HT-29 (cell line): ENCODE results near the gene ASCL2. TPM values are rescaled to one million over a fixed set of nuclear protein-coding genes. Genes with fewer than 3 reads are reported as not detected.

ENCODE experiments used
- DNase-seq: peaks from one replicate; pipeline ENCODE4 v3.0.0-alpha.2; 2015; ENCODE audit warnings: low spot score
- total RNA-seq: library from RNA; depleted of rRNA; stranded (reverse); fragments of >200 nt; shearing (Covaris generic); gene quantifications from 2 replicates; pipeline ENCODE4 v1.2.3, GENCODE V29; 2014

The ASCL2 gene
- total RNA-seq, 1 experiment from 2014 or later: 5.0 TPM

GRCh38 chr11:2272946-2273280 is 2.5 kb upstream of the ASCL2 start:
- no peak for DNase-seq

- no peak for DNase-seq
Observed at GRCh38 chr11:2272228-2272945, 2.0 kb upstream of the ASCL2 start.

- no peak for DNase-seq
Observed at GRCh38 chr11:2271327-2272227, 1.2 kb upstream of the ASCL2 start.

GRCh38 chr11:2271077-2271326 is 614 bp upstream of the ASCL2 start:
- DNase-seq: no peak

- peak; percentile 73 for DNase-seq
Observed at GRCh38 chr11:2269601-2270321, 627 bp downstream of the ASCL2 start.

- peak; percentile 64 for DNase-seq
Observed at GRCh38 chr11:2268729-2269600, 1.4 kb downstream of the ASCL2 start.

- peak; percentile 48 for DNase-seq
Observed at GRCh38 chr11:2267851-2268728, 2.3 kb downstream of the ASCL2 start.

- DNase-seq: no peak
Observed at GRCh38 chr11:2267306-2267850, 3.0 kb downstream of the ASCL2 start.

GRCh38 chr11:2266586-2267305 is 3.6 kb downstream of the ASCL2 start:
- DNase-seq: no peak

GRCh38 chr11:2265854-2266585 is 4.4 kb downstream of the ASCL2 start:
- no peak for DNase-seq

GRCh38 chr11:2265396-2265795 is 5.0 kb downstream of the ASCL2 start:
- DNase-seq: no peak

DNA sequence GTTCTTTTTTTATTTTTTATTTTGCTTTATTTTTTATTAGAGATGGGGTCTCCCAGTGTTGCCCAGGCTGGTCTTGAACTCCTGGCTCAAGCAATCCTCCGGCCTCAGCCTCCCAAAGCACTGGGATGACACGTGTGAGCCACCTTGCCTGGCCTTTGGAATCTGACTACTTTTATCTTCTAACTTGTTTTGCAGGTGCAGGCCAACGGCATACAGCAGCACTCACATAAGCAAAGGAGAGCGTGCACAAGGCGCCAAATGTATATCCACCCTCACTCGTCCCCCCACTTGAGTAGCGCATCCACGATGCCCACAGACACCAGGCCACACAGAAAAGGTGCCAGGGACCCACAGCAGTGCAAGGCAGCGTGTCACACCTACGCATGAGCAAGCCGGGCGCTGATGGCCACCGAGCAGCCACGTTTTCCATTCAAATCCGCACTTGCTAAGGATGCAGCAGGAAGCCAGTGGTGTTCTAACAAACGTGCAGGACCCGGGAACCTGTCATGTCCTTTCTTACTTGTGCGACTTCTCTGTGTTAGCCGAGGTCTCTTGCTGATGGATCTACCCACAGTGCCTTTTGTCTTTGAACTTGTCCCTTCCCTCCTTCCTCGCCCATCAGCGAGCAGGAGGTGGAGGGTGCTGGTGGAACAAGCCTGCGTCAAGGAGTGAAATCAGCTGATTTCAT is 5.9 kb downstream of the ASCL2 start:
- DNase-seq: no peak

DNA sequence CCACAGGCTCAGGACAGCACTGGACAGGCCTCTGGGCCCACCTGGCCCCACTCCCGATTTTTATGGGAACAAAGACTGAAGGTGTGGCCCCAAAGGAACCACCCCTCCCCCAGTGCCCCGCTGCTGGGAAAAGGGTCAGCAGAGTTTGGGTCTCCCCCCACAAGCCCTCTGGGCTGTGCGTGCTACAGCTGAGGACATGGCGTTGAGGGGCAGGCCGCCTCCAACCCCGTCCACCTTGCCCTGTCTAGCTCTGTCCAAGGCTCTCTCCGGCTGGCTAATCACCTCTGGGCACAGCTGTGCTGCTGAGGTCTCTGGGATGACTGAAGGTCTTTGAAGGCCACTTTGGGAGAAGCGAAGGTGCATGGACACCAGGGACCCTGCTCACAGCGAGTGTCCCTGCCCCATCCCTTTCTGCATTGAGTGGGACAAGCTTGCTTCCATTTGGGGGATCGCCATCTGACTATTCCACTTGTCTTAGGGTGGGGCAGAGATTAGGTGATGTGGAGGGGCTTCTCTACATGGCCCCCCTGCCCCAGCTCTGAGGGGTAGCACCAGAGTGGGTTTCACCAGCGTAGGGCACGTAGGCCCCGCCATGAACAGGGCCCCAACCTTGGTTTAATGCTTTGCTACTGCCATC is 6.5 kb downstream of the ASCL2 start:
- DNase-seq: no peak

DNA sequence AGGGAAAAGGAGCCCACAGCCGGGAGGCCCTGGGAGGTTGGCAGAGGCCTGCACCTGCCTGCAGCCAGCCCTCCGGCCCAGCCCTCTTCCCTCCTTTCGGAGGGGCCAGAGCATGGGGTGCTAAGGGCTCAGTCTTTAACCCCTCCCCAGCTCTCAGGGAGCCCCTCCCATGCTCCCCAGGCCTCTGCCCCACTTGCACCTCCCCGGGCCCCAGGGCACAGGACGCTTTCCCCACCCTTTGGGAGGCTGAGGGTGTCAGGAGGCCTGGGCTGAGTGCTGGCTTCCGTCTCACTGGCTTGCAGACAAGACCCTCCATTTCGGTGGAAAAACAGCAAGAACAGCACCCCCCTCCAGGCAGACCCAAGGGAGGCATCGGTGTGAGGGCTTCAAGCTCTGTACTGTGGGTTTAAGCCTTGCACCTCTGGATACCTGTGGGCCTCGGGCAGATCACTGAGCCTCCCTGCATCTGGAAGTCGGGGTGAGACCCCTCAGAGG is 7.3 kb downstream of the ASCL2 start:
- DNase-seq: no peak

DNA sequence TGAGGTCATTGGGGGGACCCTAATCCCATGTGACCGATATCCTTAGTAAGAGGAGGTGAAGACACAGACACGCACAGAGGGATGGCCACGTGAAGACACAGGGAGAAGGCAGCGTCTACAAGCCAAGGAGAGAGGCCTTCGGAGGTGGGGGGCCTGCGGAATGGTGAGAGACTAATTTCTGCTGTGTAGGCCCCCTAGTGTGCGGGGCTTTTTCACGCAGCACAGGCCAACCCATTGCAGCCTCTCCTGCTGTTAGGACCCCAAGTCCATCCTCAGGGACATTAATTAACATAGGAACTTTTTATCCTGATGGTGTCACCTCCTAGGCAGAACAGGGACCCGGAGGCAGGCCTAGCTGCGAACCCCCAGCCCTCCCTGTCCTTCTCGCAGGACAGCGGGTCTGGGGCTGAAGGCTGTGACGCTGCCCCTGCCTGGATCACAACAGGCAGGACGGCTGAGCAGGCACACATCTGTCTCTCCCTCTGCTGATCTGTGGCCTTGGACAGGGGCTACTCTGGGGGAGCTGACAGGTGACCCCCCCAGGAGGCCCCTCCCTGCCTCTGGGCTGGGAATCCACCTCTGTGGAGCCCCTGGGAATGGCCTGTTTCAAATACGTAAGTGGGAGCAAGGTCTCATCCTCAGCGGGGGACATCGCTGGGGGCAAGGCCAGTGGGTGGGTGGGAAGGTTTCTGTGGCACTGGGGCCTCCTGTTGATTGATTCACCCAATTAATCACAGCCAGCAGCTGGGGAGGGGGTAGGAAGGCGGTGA is 7.9 kb downstream of the ASCL2 start:
- no peak for DNase-seq

GRCh38 chr11:2261436-2262230 is 8.8 kb downstream of the ASCL2 start:
- DNase-seq: no peak
